Medulla oblongata (tissue), 1 donor: ENCODE results near the gene ARNT2.

Experiments used
- DNase-seq: peaks from one replicate; pipeline ENCODE4 v3.0.0-alpha.2; 2015; ENCODE audit errors: extremely low spot score

Gene ARNT2

GRCh38 chr15:80512726-80513660, 108.8 kb downstream of the ARNT2 start:
- DNase-seq = peak; percentile 51

GRCh38 chr15:80514071-80514780, 110.0 kb downstream of the ARNT2 start:
- DNase-seq = no peak

GRCh38 chr15:80517290-80517689, 113.1 kb downstream of the ARNT2 start:
- DNase-seq = no peak

- no peak for DNase-seq
Observed at GRCh38 chr15:80518522-80518921, 114.3 kb downstream of the ARNT2 start.

- DNase-seq = no peak
Observed at GRCh38 chr15:80523746-80524145, 119.6 kb downstream of the ARNT2 start.

- no peak for DNase-seq
Observed at GRCh38 chr15:80525853-80526252, 121.7 kb downstream of the ARNT2 start.

GRCh38 chr15:80526556-80527340, 122.6 kb downstream of the ARNT2 start:
- DNase-seq = no peak

- DNase-seq = no peak
Observed at GRCh38 chr15:80527406-80527805, 123.2 kb downstream of the ARNT2 start.

GRCh38 chr15:80527961-80528360, 123.8 kb downstream of the ARNT2 start:
- DNase-seq = no peak

GRCh38 chr15:80530737-80531365, 126.7 kb downstream of the ARNT2 start:
- DNase-seq = no peak

GRCh38 chr15:80531388-80531787, 127.2 kb downstream of the ARNT2 start:
- no peak for DNase-seq

GRCh38 chr15:80531796-80532195, 127.6 kb downstream of the ARNT2 start:
- no peak for DNase-seq

- DNase-seq = no peak
Observed at GRCh38 chr15:80533790-80534333, 129.7 kb downstream of the ARNT2 start.

GRCh38 chr15:80536231-80536630, 132.0 kb downstream of the ARNT2 start:
- DNase-seq = no peak

GRCh38 chr15:80536716-80537115, 132.5 kb downstream of the ARNT2 start:
- no peak for DNase-seq

GRCh38 chr15:80545078-80545477, 140.9 kb downstream of the ARNT2 start:
- DNase-seq = no peak

- no peak for DNase-seq
Observed at GRCh38 chr15:80547264-80547663, 143.1 kb downstream of the ARNT2 start.

- no peak for DNase-seq
Observed at GRCh38 chr15:80549191-80549590, 145.0 kb downstream of the ARNT2 start.

GRCh38 chr15:80549654-80550053, 145.5 kb downstream of the ARNT2 start:
- DNase-seq = no peak

GRCh38 chr15:80550219-80550907, 146.2 kb downstream of the ARNT2 start:
- DNase-seq = no peak

- DNase-seq = no peak
Observed at GRCh38 chr15:80550908-80551260, 146.7 kb downstream of the ARNT2 start.
